ENCODE data around the gene FRAS1.
"Not testable (repeated sequence)": the region's sequence is repeated elsewhere in the genome, so short reads cannot be mapped to it uniquely, and the experiment has no call there.

Gene FRAS1

GRCh38 chr4:78454016-78454415 is 396.9 kb downstream of the FRAS1 start:
- no peak for DNase-seq

DNA sequence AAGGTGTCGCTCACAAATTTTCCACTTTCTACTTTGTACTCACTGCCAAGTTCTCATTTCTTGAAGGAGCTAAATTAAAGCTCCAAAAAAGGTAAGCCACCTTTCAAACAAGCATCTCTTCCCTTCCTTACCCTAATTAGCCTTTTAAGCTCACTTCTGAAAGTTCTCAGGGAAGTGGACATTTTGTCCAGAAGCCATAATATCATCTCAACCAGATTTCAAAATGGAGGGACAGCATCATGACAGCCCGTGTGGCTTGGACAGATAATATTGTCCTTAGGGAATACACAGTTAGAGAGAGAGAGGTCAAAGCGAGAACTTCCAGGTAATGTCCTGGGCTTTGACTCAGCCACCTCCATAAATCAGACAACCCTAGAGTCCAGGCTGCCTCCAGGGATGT is 400.6 kb downstream of the FRAS1 start:
- DNase-seq = no peak

GRCh38 chr4:78459327-78459726 is 402.2 kb downstream of the FRAS1 start:
- DNase-seq = no peak

DNA sequence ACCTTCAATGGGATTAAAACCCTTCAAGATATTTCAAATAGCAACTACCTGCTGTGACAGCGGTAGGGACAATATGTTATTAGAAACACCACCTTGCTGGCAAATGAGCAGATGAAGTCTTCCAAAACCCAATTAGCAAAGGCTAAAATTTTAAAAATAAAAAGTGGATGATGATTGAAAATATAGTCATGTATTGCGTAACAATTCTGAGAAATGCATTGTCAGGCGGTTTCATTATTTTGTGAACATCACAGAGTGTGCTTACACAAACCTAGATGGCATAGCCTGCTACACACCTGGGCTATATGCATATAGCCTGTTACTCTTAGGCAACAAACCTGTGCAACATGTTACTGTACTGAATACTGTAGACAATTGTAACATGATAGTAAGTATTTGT is 403.2 kb downstream of the FRAS1 start:
- no peak for DNase-seq

DNA sequence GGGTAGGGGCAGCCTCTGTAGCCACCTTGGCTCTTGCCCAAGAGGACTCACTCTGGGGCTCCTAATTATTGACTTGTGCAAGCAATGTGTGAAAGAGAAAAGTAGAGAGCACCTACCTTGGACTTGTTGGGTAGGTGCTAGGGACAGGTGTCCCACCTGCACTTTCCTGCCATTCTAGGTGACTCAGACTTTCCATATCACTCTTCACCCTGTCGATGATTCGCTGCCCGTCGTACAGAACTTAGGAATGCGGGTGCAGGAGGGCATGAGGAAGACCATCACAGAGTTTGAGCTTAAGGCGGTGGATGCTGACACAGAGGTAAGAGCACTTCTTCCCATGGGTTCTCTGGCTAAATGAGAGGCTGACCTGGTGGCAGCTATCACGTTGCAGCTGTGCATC is 407.1 kb downstream of the FRAS1 start:
- no peak for DNase-seq

- DNase-seq = not testable (repeated sequence)
Observed at GRCh38 chr4:78467223-78467622, 410.1 kb downstream of the FRAS1 start.

DNA sequence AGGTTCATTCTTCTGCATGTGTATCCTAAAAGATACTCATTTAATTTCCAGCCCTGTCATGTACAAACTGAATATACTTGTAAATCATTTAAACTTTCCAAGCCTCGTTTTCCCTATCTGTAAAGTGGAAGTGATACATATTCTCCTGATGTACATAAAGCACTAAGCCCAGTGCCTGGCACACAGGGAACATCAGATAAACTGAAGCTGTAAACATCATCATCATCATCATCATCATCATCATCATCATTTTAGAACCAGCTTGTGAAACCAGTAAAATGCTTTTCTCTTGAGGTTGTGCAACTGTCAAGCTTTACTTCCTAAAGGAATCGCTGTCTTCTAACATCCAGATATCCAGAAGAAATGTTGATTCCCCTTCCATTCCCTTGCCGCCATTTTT is 411.1 kb downstream of the FRAS1 start:
- no peak for DNase-seq

GRCh38 chr4:78476108-78476704 is 419.1 kb downstream of the FRAS1 start:
- DNase-seq = no peak

DNA sequence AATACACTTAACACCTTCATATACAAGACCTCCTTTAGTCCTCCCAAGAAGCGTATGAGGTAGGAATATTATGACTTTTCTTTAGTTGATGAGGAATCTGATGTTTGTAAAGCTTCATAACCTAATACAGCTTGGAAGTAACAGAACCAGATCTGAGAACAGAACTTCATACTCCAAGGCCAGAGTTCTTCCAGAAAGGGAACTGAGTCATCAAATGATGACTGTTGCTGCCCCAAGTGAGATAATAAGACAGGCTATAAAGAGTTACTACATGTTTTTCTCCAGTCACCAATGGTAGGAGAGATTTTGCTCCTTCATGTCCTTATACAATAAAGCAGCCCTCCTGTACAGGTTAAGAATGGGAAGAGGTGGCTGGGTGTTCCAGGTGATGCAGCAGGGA is 420.2 kb downstream of the FRAS1 start:
- DNase-seq = peak; percentile 34

- no peak for DNase-seq
Observed at GRCh38 chr4:78478523-78478922, 421.4 kb downstream of the FRAS1 start.

DNA sequence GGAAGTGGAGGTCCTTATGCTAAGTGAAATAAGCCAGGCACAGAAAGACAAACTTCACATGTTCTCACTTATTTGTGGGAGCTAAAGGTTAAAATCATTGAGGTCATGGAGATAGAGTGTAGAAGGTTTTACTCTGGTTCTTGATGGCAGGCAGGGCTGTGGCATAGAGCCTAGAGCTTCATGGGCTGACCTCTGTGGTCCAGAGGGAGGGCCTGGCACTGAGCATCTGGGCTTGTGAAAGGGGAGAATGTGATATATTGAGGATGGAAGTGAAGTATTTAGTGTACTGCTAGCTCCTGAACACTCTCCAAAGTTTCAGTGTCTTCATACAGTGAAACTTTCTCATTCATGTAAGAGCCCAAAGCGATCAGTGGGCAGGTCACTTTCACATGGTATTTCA is 423.2 kb downstream of the FRAS1 start:
- no peak for DNase-seq

GRCh38 chr4:78481180-78481579 is 424.1 kb downstream of the FRAS1 start:
- DNase-seq = peak; percentile 87

- DNase-seq = no peak
Observed at GRCh38 chr4:78482281-78482680, 425.2 kb downstream of the FRAS1 start.

- DNase-seq = no peak
Observed at GRCh38 chr4:78483811-78484210, 426.7 kb downstream of the FRAS1 start.

GRCh38 chr4:78484574-78484973 is 427.5 kb downstream of the FRAS1 start:
- DNase-seq = no peak

- DNase-seq = no peak
Observed at GRCh38 chr4:78493731-78494130, 436.6 kb downstream of the FRAS1 start.

GRCh38 chr4:78496021-78496643 is 439.0 kb downstream of the FRAS1 start:
- DNase-seq = no peak

GRCh38 chr4:78506260-78506659 is 449.1 kb downstream of the FRAS1 start:
- DNase-seq = not testable (repeated sequence)

DNA sequence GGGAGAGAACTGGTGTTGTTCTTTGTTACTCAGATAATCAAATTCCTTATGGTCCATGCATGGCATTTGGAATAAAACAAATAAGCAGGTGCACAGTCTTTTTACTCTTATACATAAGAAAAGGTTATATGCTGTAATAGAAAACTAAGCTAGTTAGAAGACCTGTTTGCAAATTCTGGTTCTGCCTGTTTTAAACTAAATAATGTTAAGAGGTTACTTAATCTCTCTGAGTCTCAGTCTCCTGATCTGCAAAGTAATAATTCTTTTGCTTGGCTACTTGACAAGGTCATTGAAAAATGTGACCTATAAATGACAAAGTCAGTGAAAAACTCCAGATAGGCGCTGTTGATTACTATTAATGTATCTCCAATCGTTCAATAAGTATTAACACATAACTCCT is 451.9 kb downstream of the FRAS1 start:
- DNase-seq = no peak

GRCh38 chr4:78510108-78510507 is 453.0 kb downstream of the FRAS1 start:
- no peak for DNase-seq

DNA sequence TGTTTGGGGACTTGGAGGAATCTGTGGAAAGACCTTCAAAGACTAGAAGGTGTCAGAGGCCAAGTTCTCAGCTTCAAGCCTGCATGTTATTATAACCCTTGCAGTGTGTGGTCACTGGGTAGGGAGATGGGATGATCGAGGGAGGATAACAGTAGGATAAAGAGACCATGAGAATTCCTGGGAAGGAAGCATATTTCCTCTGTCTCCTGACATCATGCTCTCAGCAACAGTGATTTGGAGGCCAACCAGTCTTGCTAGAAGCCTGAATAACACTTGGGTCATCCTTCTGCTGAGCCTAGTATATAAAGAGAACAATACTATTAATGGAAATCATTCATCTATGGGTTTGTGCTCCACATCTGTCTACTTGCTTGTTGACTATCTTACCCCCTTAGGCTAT is 453.6 kb downstream of the FRAS1 start:
- DNase-seq = peak; percentile 29

DNA sequence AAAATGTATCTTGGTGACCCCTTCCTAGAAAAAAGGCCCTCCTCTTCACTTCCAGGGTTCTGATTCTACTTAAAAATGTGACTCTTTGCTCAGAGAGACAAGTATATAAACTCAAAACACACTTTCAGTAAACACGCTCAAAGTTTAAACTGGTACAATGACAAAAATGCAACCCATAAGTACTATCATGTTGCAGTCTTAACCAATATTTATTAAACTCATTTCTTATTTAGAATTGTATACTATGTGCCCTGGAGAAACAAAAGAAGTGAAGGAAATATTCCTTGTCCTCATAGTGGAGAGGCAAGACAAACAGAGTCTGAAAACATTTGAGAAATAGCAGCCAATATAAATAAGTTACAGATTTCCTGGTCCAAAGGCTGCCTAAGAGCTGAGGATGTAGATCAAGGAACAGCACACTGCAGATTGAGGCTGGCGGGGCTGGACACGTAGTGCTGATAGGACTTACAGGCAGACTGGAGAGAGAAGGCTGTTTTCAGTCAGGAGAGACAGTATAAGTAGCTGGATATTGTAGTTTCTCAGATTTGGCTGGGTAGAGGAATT is 455.3 kb downstream of the FRAS1 start:
- no peak for DNase-seq

DNA sequence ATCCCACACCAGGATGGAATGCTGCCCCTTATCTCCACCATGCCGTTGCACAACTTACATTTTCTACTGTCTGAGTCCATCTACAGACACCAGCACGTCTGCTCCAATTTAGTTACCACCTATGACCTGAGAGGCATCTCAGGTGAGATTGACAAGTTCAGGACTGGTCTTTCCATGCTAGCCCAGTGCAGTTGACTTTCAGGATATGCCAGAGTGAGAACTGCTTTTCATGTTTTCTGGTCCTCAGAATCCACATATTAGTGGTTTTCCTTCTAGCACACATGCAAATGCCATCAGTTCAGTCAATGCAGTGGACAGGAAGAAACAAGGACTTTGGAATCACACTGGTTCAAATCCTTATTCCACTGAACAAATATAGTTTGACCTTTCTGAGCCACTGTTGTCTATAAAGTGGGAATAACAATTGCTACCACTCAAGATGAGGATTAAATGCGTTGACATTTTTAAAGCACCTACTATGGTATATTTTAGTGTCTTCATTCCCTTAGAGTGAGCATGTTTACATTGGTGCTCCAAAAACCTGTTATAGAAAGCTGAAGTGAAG is 456.4 kb downstream of the FRAS1 start:
- no peak for DNase-seq

DNA sequence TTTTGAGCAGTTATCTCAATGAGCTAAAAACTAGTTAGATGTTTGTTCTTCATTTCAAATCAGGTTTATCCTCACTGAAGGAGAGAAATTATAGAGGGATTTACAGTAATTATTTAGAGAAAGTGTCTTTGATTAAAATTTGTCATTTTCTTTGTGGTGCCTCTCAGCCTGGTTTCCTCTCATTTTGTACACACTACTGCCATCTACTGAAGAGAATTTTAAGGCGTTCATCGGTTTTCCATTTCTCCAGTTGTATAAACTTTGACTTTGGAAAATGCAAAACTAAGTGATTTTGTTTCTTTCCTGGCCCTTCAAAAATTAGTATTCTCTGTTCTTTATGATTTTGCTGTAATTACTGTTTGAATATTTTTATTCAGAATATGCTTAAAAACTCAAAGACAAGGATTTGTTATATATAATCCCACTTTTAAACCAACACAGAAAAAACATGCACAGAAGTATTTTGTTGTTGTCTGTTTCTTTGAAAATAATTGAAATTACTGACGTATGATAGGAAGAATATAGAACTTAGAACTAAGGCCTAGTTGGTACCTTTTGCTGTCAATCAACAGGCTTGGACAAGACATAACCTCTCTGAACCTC is 460.0 kb downstream of the FRAS1 start:
- DNase-seq = peak; percentile 43

Measured in fibroblast of skin of back (primary cell).